ENCODE data around the gene MRM2.

- TF ChIP-seq CTCF (IDR thresholded peaks at IDR 0.05) (no peak), POLR2AphosphoS5 (IDR thresholded peaks at IDR 0.05; ENCODE audit: low read depth, low read length) (no peak)
Measured at GRCh38 chr7:2205036-2205780, 36.8 kb downstream of the MRM2 start.
